GM12878 (cell line): ENCODE measurements around the gene HCK. TPM values are rescaled to one million over a fixed set of nuclear protein-coding genes. Genes with fewer than 3 reads are reported as not detected.

Experiments used
- ATAC-seq: fragments of 200-7000 bp; cut with Tn5 transposase; 3 replicates; pipeline ENCODE4 v1.9.1; 2020; ENCODE audit warnings: mild to moderate bottlenecking, moderate library complexity
- BruUV-seq: library from RNA; stranded (reverse); fragments of 400-500 nt; replicated peaks from 2 replicates; lab custom pipeline; 2021; lab: Mats Ljungman, UMichigan
- CTCF ChIA-PET: fragments of 300-600 bp; sonication (Branson Sonifier 250); formaldehyde crosslinking; extraction: SDS; loops from one replicate; lab custom pipeline; 2021; ENCODE audit warnings: inconsistent platforms; lab: Yijun Ruan, JAX
- POLR2A ChIA-PET: fragments of 350-600 bp; formaldehyde crosslinking; extraction: SDS; loops from one replicate; lab custom pipeline; 2021; ENCODE audit warnings: inconsistent platforms; lab: Charles Lee
- RAD21 ChIA-PET: fragments of 300-600 bp; sonication (Branson Sonifier 250); formaldehyde crosslinking; loops from one replicate; lab custom pipeline; 2023; ENCODE audit warnings: antibody characterized with exemption; ENCODE audit not compliant: unreplicated experiment; lab: Charles Lee
- SMC1A ChIA-PET: fragments of 300-600 bp; sonication (Branson Sonifier 250); formaldehyde crosslinking; loops from one replicate; lab custom pipeline; 2023; ENCODE audit not compliant: unreplicated experiment, uncharacterized antibody; lab: Charles Lee
- DNase-seq: peaks from one replicate; pipeline ENCODE4 v3.0.0-alpha.2; 2011; ENCODE audit warnings: low read depth, low spot score
- FAIRE-seq: peaks from 3 replicates; lab custom pipeline; 2011; peaks lifted over from hg19 to GRCh38; lab: Jason Lieb, UNC
- H2AFZ ChIP-seq: 2 replicates; pipeline ENCODE4 v1.6.0; 2011; ENCODE audit warnings: low read depth, low read length, control low read depth; ENCODE audit not compliant: control insufficient read depth
- H3K27ac ChIP-seq: 2 replicates; pipeline ENCODE4 v1.5.1; 2011; ENCODE audit warnings: control low read depth; ENCODE audit not compliant: control insufficient read depth, insufficient read depth
- H3K27me3 ChIP-seq, 2 experiments: replicated peaks in 1 of 2; 2 replicates each; pipeline versions ENCODE4 v1.6.0 to v1.6.1; 2011; ENCODE audit warnings: low read length in 1 of 2; ENCODE audit not compliant: control insufficient read depth in 2 of 2, insufficient read depth in 2 of 2
- H3K36me3 ChIP-seq, 2 experiments: 2 replicates each; pipeline ENCODE4 v1.5.1; 2011; ENCODE audit warnings: low read length in 1 of 2; ENCODE audit not compliant: control insufficient read depth in 2 of 2, insufficient read depth in 2 of 2
- H3K4me1 ChIP-seq: 2 replicates; pipeline ENCODE4 v1.6.1; 2011; ENCODE audit warnings: mild to moderate bottlenecking, low read length, moderate library complexity, mixed read lengths; ENCODE audit not compliant: control insufficient read depth, insufficient read depth
- H3K4me2 ChIP-seq: 2 replicates; pipeline ENCODE4 v1.6.0; 2011; ENCODE audit warnings: control low read depth; ENCODE audit not compliant: control insufficient read depth, insufficient read depth
- H3K4me3 ChIP-seq: fragments of 200-600 bp; sonication (generic); 2 replicates; pipeline ENCODE4 v1.5.1; 2016
- H3K79me2 ChIP-seq: 2 replicates; pipeline ENCODE4 v1.6.0; 2011; ENCODE audit warnings: low read length; ENCODE audit not compliant: control insufficient read depth, insufficient read depth
- H3K9ac ChIP-seq: 2 replicates; pipeline ENCODE4 v1.8.0; 2011; ENCODE audit warnings: low read length, control low read depth, mixed read lengths; ENCODE audit not compliant: control insufficient read depth, insufficient read depth
- H3K9me3 ChIP-seq: replicated peaks from 3 replicates; pipeline ENCODE4 v1.5.1; 2011; ENCODE audit warnings: mild to moderate bottlenecking, low read length; ENCODE audit not compliant: control insufficient read depth, insufficient read depth
- H4K20me1 ChIP-seq: 2 replicates; pipeline ENCODE4 v1.6.0; 2011; ENCODE audit not compliant: control insufficient read depth, insufficient read depth
- CBFB ChIP-seq: IDR thresholded peaks from 2 replicates; pipeline ENCODE4 v1.6.1; 2016; ENCODE audit warnings: antibody characterized with exemption, low read depth
- EZH2 ChIP-seq: IDR thresholded peaks from 2 replicates; pipeline ENCODE4 v1.6.1; 2012; ENCODE audit warnings: low read depth, mild to moderate bottlenecking, control low read depth, inconsistent platforms, low read length, borderline replicate concordance; ENCODE audit not compliant: control insufficient read depth
- HDGF ChIP-seq: fragments of 450-650 bp; IDR thresholded peaks from 2 replicates; pipeline ENCODE4 v1.6.1; 2016; ENCODE audit warnings: antibody characterized with exemption
- LARP7 ChIP-seq: fragments of 450-650 bp; IDR thresholded peaks from 2 replicates; pipeline ENCODE4 v1.6.1; 2017; ENCODE audit warnings: mild to moderate bottlenecking
- POLR2A ChIP-seq: IDR thresholded peaks from 2 replicates; pipeline ENCODE4 v1.6.1; 2011; ENCODE audit warnings: low read depth, mild to moderate bottlenecking, low read length
- WGBS: methylation state at CpG from one replicate; pipeline ENCODE4 v1.1.6; 2016; ENCODE audit warnings: low lambda C conversion rate; ENCODE audit not compliant: insufficient replicate concordance, insufficient coverage; ENCODE audit errors: missing lambda C conversion rate; 5-methylcytosine and 5-hydroxymethylcytosine counted together
- in situ Hi-C: fragments of 300-500 bp; cut with MboI; formaldehyde crosslinking; loops from 9 replicates; pipeline ENCODE4 v1.14.3; 2018; ENCODE audit warnings: mixed read lengths
- intact Hi-C: fragments of 100-400 bp; cut with micrococcal nuclease; formaldehyde crosslinking; loops from one replicate; pipeline ENCODE4 v1.14.2; 2022; ENCODE audit not compliant: unreplicated experiment
- polyA plus RNA-seq, 11 experiments: library from polyadenylated mRNA; depleted of rRNA in 4 of 11; unstranded in 6 of 11; stranded (reverse) in 5 of 11; fragments of >200 nt; fragmentation: Nextera tagmentation in 4 of 11; fragmentation: Illumina TruSeq in 1 of 11; extraction: Ambion mirVana in 4 of 11; extraction: Trizol in 1 of 11; gene quantifications; 1 replicate in 1 of 11; 2 replicates in 10 of 11; pipeline versions ENCODE4 v1.2.1 to v1.2.3, GENCODE V29; 2011 to 2016; ENCODE audit warnings: inconsistent platforms in 2 of 11, missing spikeins in 2 of 11, low read depth in 1 of 11
- total RNA-seq, 4 experiments: library from RNA; depleted of rRNA in 3 of 4; stranded (reverse); fragments of >200 nt in 3 of 4; fragmentation: Illumina TruSeq in 1 of 4; extraction: Trizol in 1 of 4; gene quantifications; 2 replicates each; pipeline versions ENCODE4 v1.2.1 to v1.2.3, GENCODE V29; 2013 to 2021
- TF ChIP-seq, protein P1 (sequence below): fragments of 450-650 bp; IDR thresholded peaks from 2 replicates; pipeline ENCODE4 v1.6.1; 2018; ENCODE audit warnings: borderline replicate concordance, mild to moderate bottlenecking; ENCODE audit not compliant: partially characterized antibody

HCK gene
- total and polyA plus RNA-seq, 10 of the 15 experiments (the other 5 are each of a cell fraction or from before 2014, with no cell fraction given), result 1.3 to 30.3 (median 18.5) TPM

- 66% methylated on average over 2 of the region's 2 CpGs for WGBS
- H3K4me1 ChIP-seq, result peaks cover 15% of the 10 kb centered on the region
- CTCF ChIA-PET, result interaction anchor here (0.8 to 1.4 kb wide), 4 partner anchors 9 to 36 kb away, joined by 3 to 7 read pairs (median 3); no protein-coding TSS in a partner anchor
- TF ChIP-seq, protein P1, sequence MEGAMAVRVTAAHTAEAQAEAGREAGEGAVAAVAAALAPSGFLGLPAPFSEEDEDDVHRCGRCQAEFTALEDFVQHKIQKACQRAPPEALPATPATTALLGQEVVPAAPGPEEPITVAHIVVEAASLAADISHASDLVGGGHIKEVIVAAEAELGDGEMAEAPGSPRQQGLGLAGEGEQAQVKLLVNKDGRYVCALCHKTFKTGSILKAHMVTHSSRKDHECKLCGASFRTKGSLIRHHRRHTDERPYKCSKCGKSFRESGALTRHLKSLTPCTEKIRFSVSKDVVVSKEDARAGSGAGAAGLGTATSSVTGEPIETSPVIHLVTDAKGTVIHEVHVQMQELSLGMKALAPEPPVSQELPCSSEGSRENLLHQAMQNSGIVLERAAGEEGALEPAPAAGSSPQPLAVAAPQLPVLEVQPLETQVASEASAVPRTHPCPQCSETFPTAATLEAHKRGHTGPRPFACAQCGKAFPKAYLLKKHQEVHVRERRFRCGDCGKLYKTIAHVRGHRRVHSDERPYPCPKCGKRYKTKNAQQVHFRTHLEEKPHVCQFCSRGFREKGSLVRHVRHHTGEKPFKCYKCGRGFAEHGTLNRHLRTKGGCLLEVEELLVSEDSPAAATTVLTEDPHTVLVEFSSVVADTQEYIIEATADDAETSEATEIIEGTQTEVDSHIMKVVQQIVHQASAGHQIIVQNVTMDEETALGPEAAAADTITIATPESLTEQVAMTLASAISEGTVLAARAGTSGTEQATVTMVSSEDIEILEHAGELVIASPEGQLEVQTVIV, result no peak
- TF ChIP-seq POLR2A, result no peak
- no peak for TF ChIP-seq CBFB
- no peak for TF ChIP-seq HDGF
- TF ChIP-seq LARP7, result no peak
- TF ChIP-seq EZH2, result no peak
- TF ChIP-seq, all 136 proteins: peak for 0
- H3K27me3 ChIP-seq, result no peaks in the 10 kb centered on the region
- no peaks in the 10 kb centered on the region for H4K20me1 ChIP-seq
- no peaks in the 10 kb centered on the region for H3K9me3 ChIP-seq
- intact Hi-C loops, result no loop called here
- in situ Hi-C loops, result no loop called here
- ATAC-seq (no peak), DNase-seq (no peak), FAIRE-seq (no peak)
- H2AFZ ChIP-seq, result no peak overlapping the region
- H3K79me2 ChIP-seq, result peaks cover 24% of the 10 kb centered on the region
- POLR2A ChIA-PET, result no interaction called here
- H3K9ac ChIP-seq, result no peak overlapping the region
- no TSS peak for BruUV-seq
- SMC1A ChIA-PET, result interaction anchor here (1.1 kb wide), 1 partner anchor 76 kb away, joined by 3 read pairs; no protein-coding TSS in a partner anchor
- RAD21 ChIA-PET, result no interaction called here
- H3K36me3 ChIP-seq, result peaks cover 4% of the 10 kb centered on the region in 2 experiments; a peak in 3 of 4 replicates
- H3K27ac ChIP-seq, result no peak overlapping the region
- no peak overlapping the region for H3K4me3 ChIP-seq
- H3K4me2 ChIP-seq, result no peak overlapping the region
Measured at GRCh38 chr20:32128167-32128566, 76.1 kb downstream of the HCK start.
